ENCODE results near the gene PCCA.
A peak's percentile ranks its signal among the peaks of the same experiment; 100 is the strongest.
"Not testable (repeated sequence)": the region's sequence is repeated elsewhere in the genome, so short reads cannot be mapped to it uniquely, and the experiment has no call there.

PCCA gene

DNA sequence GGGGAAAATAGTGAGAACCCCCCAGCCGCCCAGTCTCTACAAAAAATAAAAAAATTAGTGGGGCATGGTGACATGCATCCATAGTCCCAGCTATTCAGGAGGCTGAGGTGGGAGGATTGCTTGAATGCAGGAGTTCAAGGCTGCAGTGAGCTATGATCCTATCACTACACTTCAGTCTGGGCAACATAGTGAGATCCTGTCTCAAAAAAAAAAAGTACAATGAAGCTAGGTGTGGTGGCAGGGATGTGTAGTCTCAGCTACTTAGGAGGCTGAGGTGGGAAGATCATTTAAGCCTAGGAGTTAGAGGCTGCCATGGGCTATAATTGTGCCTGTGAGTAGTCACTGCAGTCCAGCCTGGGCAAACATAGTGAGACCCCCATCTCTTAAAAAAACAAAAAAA, 8.9 kb downstream of the PCCA start:
- no peak for DNase-seq

GRCh38 chr13:100098445-100099116, 9.7 kb downstream of the PCCA start:
- DNase-seq: no peak

- not testable (repeated sequence) for DNase-seq
Measured at GRCh38 chr13:100099117-100099445, 10.2 kb downstream of the PCCA start.

DNA sequence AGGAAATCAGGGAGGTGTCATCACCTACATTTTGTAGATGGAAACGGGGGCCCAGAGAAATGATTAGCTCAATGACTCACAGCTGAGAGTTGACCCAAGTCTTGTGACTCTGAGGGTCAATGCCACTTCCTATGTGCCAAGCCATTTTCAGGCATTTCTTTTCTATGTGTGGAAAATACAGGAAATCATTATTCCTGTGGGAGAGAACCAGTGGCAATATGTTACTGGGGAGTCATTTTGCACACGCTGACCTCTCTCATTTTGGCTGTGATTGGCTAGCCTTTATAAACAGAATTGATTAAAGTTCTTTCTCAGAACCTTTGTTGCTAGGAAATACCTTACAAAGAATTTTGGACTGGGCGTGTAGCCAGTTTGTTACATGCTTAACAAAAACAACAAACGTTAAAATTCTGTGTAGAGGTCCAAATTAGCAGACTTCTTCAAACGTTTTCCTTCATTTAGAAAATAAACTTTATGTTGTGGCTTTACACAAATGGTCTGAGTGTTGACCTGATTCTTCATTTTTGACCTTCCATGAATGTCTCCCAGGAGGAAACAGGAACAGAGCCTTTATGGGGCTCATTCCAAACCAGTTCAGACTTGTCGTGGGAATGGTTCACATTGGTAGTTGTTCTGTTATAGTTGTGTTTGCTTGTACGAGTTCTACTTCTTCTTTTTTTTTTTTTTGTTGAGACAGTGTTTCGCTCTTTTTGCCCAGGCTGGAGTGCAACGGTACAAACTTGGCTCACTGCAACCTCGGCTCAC, 11.4 kb downstream of the PCCA start:
- no peak for DNase-seq

DNA sequence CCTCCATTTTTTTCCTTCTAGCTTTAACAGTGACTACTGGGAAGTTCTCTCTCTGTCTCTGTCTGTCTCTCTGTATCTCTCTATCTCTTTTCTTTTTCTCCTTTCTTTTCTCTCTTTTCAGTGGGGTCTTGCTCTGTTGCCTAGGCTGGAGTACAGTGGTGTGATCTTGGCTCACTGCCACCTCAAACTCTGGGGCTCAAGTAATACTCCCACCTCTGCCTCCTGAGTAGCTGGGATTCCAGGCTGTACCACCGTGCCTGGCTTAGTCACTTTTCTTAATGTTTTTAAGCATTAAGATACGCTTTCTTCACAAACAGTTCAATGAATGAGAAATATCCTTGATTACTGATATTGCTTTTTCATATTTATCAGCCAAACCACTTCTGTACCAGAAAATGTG, 13.1 kb downstream of the PCCA start:
- no peak for DNase-seq

GRCh38 chr13:100106005-100106404, 17.1 kb downstream of the PCCA start:
- DNase-seq: no peak

DNA sequence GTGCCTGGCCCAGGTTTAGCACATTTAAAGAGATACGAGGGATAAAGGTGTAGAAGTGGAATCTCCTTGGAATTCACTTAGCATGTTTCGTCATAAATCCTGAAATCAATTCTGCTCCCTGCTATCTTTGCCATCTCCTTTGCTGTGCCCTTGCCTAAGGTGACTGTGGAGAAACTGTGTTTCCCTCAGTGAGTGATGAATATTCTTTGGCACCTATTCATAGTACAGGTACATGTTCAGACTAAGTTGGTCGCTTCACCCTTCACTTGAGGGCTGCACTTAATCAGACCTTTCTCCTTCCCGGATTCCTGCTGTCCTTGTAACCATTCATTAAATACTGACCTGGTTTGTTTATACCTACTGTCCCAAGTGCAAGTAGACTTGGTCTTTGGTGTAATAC, 17.8 kb downstream of the PCCA start:
- no peak for DNase-seq

GRCh38 chr13:100108913-100109507, 20.1 kb downstream of the PCCA start:
- DNase-seq: no peak

DNA sequence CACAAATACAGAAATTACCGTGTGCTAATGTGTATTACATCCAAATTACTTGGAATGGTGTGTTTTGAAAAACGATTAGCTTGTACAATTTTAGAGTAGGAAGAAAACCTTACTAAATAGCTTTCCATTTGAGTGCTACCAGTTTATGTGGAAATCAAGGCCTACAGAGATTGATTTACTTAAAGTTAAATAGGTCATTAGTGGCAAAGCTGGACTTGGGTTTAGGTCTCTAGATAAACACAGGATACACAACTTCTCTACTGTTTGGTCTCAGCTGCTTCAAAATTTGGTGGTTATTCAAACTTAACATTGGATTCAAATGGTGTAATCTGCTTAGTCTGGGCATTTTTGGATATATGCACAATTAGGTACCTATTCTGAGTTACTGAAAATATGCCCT, 21.4 kb downstream of the PCCA start:
- DNase-seq: no peak

- DNase-seq: no peak
Measured at GRCh38 chr13:100112186-100112838, 23.4 kb downstream of the PCCA start.

GRCh38 chr13:100115693-100116254, 26.9 kb downstream of the PCCA start:
- no peak for DNase-seq

DNA sequence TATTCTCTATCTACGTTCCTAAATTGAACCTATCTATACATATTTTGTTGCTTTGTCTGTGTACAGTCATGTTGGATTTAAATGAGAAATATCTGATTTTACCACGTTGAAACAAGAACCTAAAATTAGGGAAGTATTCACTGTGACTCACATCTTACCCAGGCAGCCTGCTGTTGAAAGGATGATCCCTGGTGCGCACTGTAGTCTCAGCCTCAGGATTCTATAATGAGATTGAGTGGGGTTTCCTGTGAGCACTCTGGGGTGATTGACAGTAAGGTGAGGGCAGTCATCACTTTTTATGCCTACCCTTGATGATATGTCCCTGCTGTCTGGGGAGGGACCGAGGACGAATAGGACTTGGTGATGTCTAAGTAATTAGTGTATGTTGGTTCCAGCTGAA, 35.4 kb downstream of the PCCA start:
- DNase-seq: peak; percentile 70 to 81

DNA sequence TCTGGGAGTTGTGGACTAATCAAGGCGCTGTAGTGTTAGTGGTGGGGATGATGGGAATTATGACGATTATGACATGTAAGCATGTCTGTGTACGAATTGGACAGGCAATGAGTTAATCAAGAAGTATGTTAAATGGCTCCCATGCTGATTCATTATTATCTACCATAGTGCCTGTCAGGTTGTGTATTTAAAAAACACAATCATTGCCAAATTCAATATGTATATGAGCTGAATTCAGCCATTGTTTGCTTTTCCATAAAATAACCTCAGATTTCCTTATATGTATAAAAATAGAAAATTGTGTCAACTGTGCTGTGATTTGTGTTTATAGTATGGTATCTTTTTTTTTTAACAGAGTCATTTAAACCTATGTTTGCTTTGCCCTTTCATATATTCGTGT, 37.1 kb downstream of the PCCA start:
- no peak for DNase-seq

DNA sequence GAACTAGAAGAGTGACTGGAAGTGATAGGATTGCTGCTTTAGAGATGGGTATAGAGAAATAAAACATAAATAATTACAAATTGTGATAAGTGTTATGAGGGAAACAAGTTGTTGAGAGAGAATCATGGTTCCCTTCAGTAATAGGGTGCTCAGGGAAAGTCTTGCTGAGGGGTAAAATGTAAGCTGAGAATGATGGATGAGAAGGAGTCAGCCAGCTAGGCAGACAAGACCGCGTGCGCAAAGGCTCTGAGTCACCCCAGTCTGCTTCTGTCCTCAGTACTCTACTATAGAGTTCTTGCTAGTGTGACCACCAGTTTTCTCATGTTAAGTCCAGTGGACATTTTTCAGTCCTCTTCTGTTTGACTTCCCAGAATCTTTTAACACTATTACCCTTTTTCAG, 39.5 kb downstream of the PCCA start:
- DNase-seq: no peak

DNA sequence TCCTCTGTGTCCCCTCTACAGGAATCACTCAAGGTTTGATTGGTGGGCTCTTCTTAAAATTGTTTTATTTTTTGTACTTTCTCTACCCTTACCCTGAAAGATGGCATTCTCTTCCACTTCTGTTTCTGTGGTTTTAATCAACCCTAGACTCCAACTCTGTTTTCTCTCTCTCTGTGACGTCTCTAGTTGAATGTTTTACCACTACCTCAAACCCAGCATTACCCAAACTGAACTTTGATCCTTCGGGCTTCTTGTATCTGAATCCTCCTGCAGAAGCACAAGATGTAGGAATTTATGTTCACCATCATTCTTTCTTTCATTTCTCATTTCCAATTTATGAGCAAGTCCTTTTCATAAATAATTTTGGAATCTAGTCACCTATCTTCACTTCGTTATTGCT, 39.9 kb downstream of the PCCA start:
- no peak for DNase-seq

DNA sequence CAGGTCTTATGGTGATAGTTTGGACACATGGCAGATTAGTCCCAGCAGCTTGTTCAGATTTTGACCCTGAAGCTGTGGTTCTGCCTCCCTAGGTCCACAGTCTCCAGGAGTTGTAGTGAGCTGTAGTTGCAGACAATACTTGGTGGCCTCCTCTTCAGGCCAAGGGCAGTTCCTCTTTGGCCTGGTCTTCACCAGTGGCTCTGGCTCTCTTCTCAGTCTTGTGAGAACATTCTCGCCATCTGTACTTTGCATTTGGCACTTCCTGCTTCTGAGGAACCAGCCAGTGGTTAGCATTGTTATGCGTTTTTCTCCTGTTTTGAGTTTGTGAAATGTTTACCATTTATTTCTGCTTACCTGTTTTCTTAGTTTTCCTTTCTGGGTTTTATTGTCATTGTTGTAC, 40.7 kb downstream of the PCCA start:
- DNase-seq: peak; percentile 84 to 86

DNA sequence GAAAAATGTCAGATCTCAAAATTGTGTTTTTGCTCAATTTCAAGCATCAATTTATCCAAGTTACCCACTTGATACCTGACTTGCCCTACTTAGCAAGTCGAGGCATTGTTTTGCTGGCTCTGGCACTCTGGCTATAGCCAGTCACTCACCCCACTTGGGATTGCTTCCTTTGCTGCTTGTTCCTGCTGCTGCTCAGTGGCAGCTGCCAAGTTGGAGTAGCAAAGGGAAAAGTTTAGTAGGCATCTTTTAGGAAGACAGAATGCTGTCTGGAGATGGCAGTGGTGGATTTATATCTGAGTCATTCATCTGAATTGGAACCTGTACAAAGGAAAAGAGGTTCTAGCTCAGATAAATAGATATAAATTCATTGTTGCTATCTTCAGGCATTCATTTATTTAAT, 41.2 kb downstream of the PCCA start:
- DNase-seq: no peak

GRCh38 chr13:100130930-100131511, 42.1 kb downstream of the PCCA start:
- DNase-seq: no peak

DNA sequence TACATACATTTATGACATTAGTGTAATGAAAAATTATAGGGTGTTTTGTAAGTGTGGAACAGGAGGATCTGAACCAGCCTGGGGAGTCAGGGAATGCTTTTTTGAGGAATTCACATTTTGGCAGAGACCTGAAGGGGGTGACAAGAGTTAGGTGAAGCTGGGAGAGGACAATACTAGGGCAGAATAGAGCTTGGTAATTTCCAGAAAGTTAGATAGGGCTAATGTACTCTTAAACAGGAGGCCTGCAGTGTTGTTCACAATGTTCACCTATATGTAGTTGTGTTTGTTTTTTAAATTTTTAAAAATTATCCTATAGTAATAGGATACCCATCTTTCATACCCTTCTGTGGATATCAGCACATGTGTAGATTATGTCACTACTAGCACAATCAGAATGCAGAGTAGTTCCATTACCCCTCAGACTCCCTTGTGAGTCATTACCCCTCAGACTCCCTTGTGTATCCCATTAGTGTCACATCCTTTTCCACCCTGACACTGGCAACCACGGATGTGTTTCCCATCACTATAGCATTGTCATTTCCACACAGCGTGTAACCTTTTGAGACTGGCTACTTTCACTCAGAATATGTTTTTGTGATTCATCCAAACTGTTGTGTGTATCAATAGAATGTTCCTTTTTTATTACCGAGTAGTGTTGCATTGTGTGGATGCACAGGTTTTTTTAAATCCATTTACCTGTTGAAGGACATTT, 43.1 kb downstream of the PCCA start:
- DNase-seq: no peak

GRCh38 chr13:100138859-100139491, 50.1 kb downstream of the PCCA start:
- DNase-seq: peak; percentile 27 to 35

GRCh38 chr13:100139817-100140216, 50.9 kb downstream of the PCCA start:
- DNase-seq: no peak

DNA sequence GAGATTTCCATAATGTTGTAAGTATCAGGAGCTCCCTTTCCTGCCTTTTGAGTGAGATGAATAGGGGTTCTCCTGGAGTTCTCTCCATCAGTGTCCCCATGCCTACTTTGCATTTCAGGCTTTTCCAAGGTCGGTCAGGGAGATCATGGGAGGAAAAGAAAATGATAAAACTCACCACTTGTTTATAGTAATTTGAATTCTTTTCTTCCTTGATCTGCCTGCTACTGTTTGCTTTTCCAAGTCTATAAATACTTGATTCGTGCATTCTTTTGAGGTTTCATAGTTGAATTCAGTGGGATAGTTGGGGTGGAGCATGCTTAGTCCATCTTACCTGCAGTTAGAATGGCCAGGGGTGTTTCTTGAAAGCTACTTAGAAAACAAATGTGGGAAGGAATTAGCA, 51.5 kb downstream of the PCCA start:
- DNase-seq: no peak

All from AML-193 (cell line).